Measurements from ENCODE around the gene FOXN3. TPM values are rescaled to one million over a fixed set of nuclear protein-coding genes. Genes with fewer than 3 reads are reported as not detected.
"Not testable (repeated sequence)": the region's sequence is repeated elsewhere in the genome, so short reads cannot be mapped to it uniquely, and the experiment has no call there.

The FOXN3 gene
- total RNA-seq, 2 experiments from 2014 or later: 80.1 to 82.4 TPM

DNA sequence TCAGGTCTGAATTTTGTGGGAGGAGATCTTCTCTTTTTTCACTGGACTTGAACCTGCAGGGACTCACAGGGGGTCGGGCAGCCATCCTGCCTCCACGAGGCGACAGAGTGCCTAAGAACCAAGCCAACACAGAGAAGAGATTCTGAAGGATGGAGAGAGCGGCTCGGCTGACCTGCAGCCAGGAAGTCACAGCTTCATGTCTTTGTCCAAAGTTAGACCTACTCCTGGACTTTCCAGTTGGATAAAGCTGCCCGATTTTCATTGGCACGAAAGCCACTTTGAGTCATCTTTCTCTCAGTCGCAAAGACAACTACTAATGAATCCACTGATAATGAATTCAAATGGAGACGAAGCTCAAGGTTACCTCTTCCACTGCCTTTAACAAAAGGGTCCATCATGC is 106.8 kb downstream of the FOXN3 start:
- no peak for DNase-seq
- no peak overlapping the region for H3K4me3 Mint-ChIP-seq
- peaks cover 2% of the 10 kb centered on the region for H3K9me3 Mint-ChIP-seq
- no peaks in the 10 kb centered on the region for H3K27me3 Mint-ChIP-seq
- peaks cover 34% of the 10 kb centered on the region for H3K36me3 Mint-ChIP-seq
- H3K27ac Mint-ChIP-seq: no peak overlapping the region
- H3K4me1 Mint-ChIP-seq: peaks cover 54% of the 10 kb centered on the region

DNA sequence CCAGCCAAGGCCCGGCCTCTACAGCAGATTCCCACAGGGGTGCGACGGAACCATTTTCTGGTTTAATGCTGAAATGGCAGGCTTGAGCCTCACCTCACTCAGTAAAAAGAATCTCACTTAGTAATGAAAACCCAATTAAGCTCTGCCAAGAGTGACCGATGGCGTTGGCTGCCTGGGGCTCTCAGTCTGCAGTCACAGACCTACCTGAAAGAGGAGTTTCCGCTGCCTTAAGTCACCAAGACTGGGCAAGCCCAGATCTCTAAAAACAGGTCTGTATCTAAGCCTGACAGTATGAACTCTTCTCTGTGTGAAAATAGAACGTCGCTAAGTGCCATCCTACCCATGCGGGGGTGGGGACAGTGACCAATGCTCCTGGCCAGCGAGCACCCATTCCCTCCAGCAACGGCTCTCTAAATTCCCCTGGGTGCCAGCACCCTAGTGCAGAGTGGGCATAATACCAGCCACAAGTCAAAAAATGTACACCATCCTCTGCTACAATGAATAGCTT is 107.3 kb downstream of the FOXN3 start:
- Mint-ChIP-seq H3K27me3 (no peaks in the 10 kb centered on the region), H3K4me3 (no peak overlapping the region), H3K36me3 (peaks cover 33% of the 10 kb centered on the region), H3K4me1 (peaks cover 55% of the 10 kb centered on the region), H3K27ac (no peak overlapping the region), H3K9me3 (peaks cover 2% of the 10 kb centered on the region)
- no peak for DNase-seq

DNA sequence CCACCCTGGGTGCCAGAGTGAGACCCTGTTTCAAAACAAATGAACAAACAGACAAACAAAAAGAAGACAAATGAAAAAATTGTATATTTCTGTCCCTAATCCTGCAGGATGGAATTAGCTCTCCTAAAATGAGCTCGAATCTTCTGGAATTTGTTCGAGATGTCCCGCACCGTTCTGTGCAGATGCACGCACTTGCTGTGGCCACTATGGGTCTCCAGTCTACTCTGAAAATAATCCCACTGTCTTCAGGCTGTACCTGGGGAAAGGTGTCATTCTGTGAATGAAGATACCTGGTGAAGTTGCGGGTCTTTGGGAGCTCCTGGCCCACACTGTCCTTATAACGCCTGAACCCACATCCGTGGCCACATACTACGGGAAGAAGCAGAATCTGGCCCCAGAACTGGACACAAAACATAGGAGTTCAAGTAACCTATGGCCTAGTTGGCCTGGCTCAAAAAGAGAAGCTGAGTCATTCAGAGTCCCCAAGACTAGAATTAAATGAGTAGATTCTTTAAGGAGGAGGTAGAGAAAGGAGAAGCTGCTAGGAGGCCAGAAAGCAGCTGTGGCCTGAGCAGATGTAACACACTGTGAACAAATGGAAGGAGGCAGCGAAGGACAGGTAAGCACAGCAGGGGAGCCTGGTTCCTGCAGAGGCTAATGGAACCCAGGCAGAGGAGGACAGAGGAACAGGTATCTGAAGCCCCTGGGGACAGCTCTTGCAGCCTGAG is 108.6 kb downstream of the FOXN3 start:
- H3K27ac Mint-ChIP-seq: no peak overlapping the region
- H3K9me3 Mint-ChIP-seq: no peaks in the 10 kb centered on the region
- H3K4me3 Mint-ChIP-seq: no peak overlapping the region
- no peak for DNase-seq
- H3K4me1 Mint-ChIP-seq: peaks cover 59% of the 10 kb centered on the region
- no peaks in the 10 kb centered on the region for H3K27me3 Mint-ChIP-seq
- H3K36me3 Mint-ChIP-seq: peaks cover 26% of the 10 kb centered on the region

DNA sequence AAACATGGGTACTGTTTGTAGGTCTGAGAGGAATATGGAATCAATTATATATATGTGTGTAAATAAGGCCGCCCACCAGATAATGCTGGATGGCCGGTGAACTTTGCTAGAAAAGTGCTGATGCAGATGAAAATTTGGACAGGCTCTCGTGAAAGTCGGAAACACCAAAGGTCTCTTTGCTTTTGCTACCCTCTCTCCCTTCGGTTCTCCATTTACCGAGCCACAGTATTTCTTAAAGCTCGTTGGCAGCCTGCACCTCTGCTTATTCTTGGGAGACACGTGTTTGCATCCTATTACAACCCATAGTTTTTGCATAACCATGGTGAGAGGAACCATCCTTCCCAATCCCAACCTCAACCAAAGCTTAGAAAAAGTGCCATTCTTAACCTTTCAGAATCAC is 109.6 kb downstream of the FOXN3 start:
- peaks cover 31% of the 10 kb centered on the region for H3K36me3 Mint-ChIP-seq
- H3K4me1 Mint-ChIP-seq: peaks cover 64% of the 10 kb centered on the region

DNA sequence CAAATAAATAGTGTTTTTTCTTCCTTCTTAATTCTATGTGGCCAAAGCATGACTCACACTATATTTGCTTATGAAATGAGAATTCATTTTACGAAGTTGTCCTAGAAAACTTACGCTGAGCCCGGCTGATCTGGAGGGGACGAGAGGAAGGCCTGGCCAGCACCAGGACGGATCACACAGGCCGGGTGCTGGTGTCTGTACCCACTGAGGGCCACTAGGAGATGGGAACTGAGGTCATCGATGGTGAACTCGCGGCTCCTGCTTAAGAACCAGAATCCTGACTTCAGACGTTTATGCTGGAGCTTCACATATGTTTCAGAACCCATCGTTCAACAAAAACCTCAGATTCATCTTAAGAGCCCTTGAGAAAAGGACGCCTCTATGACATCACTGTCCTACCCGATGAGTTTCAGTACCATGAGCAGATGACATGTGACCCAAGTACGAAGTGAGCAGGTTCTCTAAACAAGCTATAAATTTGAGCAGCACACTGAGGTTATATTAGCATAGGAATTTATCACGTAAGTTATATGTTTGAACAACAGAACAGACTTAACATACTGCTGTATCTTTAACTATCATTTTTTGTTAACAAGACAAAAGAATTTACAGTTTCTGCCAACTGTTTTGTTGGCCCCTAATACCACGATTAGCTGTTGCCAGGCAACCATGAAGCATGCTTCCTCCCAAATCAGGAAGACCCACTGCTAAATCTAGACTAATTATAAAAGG is 111.9 kb downstream of the FOXN3 start:
- H3K4me1 Mint-ChIP-seq: peaks cover 64% of the 10 kb centered on the region

More for the DNA sequence above, 109.6 kb downstream of the FOXN3 start:
- H3K27me3 Mint-ChIP-seq: no peaks in the 10 kb centered on the region
- H3K9me3 Mint-ChIP-seq: peaks cover 2% of the 10 kb centered on the region
- H3K27ac Mint-ChIP-seq: peak overlapping the region; percentile 10
- H3K4me3 Mint-ChIP-seq: no peak overlapping the region
- DNase-seq: no peak

GRCh38 chr14:89304561-89304960 is 112.5 kb downstream of the FOXN3 start:
- Mint-ChIP-seq H3K9me3 (peaks cover 7% of the 10 kb centered on the region), H3K27me3 (no peaks in the 10 kb centered on the region), H3K36me3 (peaks cover 47% of the 10 kb centered on the region), H3K4me3 (peak overlapping the region; percentile 72), H3K27ac (peak overlapping the region; percentile 92), H3K4me1 (peaks cover 63% of the 10 kb centered on the region)
- no peak for DNase-seq

More for the DNA sequence above, 111.9 kb downstream of the FOXN3 start:
- H3K4me3 Mint-ChIP-seq: peak overlapping the region; percentile 61
- peaks cover 41% of the 10 kb centered on the region for H3K36me3 Mint-ChIP-seq
- H3K27ac Mint-ChIP-seq: peak overlapping the region; percentile 92
- DNase-seq: no peak
- peaks cover 7% of the 10 kb centered on the region for H3K9me3 Mint-ChIP-seq
- no peaks in the 10 kb centered on the region for H3K27me3 Mint-ChIP-seq

- peaks cover 7% of the 10 kb centered on the region for H3K9me3 Mint-ChIP-seq
- H3K27me3 Mint-ChIP-seq: no peaks in the 10 kb centered on the region
- DNase-seq: peak; percentile 13
- peak overlapping the region; percentile 92 for H3K27ac Mint-ChIP-seq
- H3K4me3 Mint-ChIP-seq: peak overlapping the region; percentile 72
- peaks cover 55% of the 10 kb centered on the region for H3K36me3 Mint-ChIP-seq
- H3K4me1 Mint-ChIP-seq: peaks cover 66% of the 10 kb centered on the region
Observed at GRCh38 chr14:89303456-89304435, 113.3 kb downstream of the FOXN3 start.

DNA sequence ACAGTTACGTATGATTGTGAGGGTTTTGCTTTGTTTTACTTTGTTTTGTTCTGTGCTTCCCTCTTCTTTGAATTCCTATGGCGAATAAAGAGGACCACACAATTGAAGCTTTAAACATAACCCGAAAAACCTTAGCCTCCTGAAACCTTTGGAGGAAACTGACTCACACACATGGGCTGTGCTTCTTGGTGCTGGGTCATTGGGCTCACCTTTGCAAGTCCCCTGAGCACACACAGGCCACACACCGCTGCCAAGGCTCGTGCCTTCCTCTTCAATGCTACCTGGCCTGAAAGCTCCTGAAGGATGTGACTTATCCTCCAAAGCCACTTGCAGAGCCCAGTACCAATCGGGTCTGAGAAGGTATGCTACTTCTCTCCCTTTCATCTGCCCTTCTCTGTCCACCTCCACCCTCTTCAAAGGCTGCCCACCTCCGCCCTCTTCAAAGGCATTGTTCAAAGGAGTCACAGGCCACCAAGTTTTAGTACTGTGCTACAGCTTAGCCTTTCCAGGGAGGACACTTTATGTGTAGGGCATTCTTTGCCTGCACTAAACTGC is 114.6 kb downstream of the FOXN3 start:
- DNase-seq: no peak
- Mint-ChIP-seq H3K9me3 (peaks cover 7% of the 10 kb centered on the region), H3K36me3 (peaks cover 57% of the 10 kb centered on the region), H3K4me3 (no peak overlapping the region), H3K4me1 (peaks cover 62% of the 10 kb centered on the region), H3K27ac (peak overlapping the region; percentile 92), H3K27me3 (no peaks in the 10 kb centered on the region)

DNA sequence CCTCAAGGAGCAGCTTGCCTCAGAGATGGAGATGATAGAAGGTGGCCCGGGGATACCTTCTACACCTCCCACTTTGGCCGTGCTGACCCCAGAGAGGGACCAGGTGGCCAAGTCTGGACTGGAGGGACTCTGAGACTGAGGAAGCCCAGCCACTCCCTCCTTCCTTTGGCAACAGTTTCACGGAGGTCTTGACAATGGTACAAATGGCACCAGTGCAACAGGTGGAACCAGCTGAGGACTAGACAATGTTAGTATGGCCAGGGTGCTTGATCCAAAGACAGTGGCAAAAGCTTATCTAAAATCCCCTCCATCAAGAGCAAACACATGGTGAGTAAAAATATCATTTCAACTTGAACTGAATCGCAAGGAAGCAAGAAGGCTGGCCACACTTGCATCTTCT is 117.4 kb downstream of the FOXN3 start:
- Mint-ChIP-seq H3K9me3 (peaks cover 7% of the 10 kb centered on the region), H3K27me3 (no peaks in the 10 kb centered on the region), H3K27ac (no peak overlapping the region), H3K4me3 (no peak overlapping the region), H3K36me3 (peaks cover 53% of the 10 kb centered on the region), H3K4me1 (peaks cover 41% of the 10 kb centered on the region)
- no peak for DNase-seq

- Mint-ChIP-seq H3K4me3 (no peak overlapping the region), H3K4me1 (peaks cover 31% of the 10 kb centered on the region), H3K27ac (no peak overlapping the region), H3K27me3 (no peaks in the 10 kb centered on the region), H3K9me3 (peaks cover 7% of the 10 kb centered on the region), H3K36me3 (peaks cover 50% of the 10 kb centered on the region)
- DNase-seq: no peak
Observed at GRCh38 chr14:89298056-89298834, 118.8 kb downstream of the FOXN3 start.

- Mint-ChIP-seq H3K27me3 (no peaks in the 10 kb centered on the region), H3K9me3 (no peaks in the 10 kb centered on the region), H3K27ac (no peak overlapping the region), H3K4me1 (peaks cover 31% of the 10 kb centered on the region), H3K4me3 (no peak overlapping the region), H3K36me3 (peaks cover 51% of the 10 kb centered on the region)
- DNase-seq: no peak
Observed at GRCh38 chr14:89296281-89296745, 120.7 kb downstream of the FOXN3 start.

- Mint-ChIP-seq H3K4me1 (peaks cover 40% of the 10 kb centered on the region), H3K27ac (no peak overlapping the region), H3K9me3 (no peaks in the 10 kb centered on the region), H3K27me3 (no peaks in the 10 kb centered on the region), H3K36me3 (peaks cover 53% of the 10 kb centered on the region), H3K4me3 (no peak overlapping the region)
- no peak for DNase-seq
Observed at GRCh38 chr14:89294872-89295271, 122.2 kb downstream of the FOXN3 start.

DNA sequence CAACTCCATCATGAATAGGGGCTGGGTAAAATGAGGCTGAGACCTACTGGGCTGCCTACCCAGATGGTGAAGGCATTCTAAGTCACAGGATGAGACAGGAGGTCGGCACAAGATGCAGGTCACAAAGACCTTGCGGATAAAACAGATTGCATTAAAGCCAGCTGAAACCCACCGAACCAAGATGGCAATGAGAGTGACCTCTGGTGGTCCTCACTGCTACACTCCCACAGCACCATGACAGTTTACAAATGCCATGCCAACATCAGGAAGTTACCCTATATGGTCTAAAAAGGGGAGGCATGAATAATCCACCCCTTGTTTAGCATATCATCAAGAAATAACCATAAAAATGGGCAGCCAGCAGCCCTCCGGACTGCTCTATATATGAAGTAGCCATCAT is 122.6 kb downstream of the FOXN3 start:
- H3K9me3 Mint-ChIP-seq, DNase-seq, H3K27ac Mint-ChIP-seq, H3K4me3 Mint-ChIP-seq, H3K27me3 Mint-ChIP-seq: not testable (repeated sequence)
- Mint-ChIP-seq H3K4me1 (peaks cover 39% of the 10 kb centered on the region), H3K36me3 (peaks cover 49% of the 10 kb centered on the region)

- Mint-ChIP-seq H3K27ac (no peak overlapping the region), H3K27me3 (no peaks in the 10 kb centered on the region), H3K4me1 (peaks cover 39% of the 10 kb centered on the region), H3K36me3 (peaks cover 45% of the 10 kb centered on the region), H3K4me3 (no peak overlapping the region), H3K9me3 (no peaks in the 10 kb centered on the region)
- DNase-seq: no peak
Observed at GRCh38 chr14:89294060-89294459, 123.0 kb downstream of the FOXN3 start.
